Ureter (tissue), 1 donor: ENCODE data around the gene NOX4. TPM values are rescaled to one million over a fixed set of nuclear protein-coding genes. Genes with fewer than 3 reads are reported as not detected.
"Not testable (repeated sequence)": the region's sequence is repeated elsewhere in the genome, so short reads cannot be mapped to it uniquely, and the experiment has no call there.

Experiments
- DNase-seq: peaks from one replicate; pipeline ENCODE4 v3.0.0-alpha.2; 2020; ENCODE audit warnings: low spot score
- total RNA-seq: library from RNA; stranded (reverse); gene quantifications from one replicate; pipeline ENCODE4 v1.2.4, GENCODE V29; 2023
- donor health status: DM: yes; HTN: yes; CAD: no.

Gene NOX4
- total RNA-seq, 1 donor from 2014 or later: 1.6 TPM

DNA sequence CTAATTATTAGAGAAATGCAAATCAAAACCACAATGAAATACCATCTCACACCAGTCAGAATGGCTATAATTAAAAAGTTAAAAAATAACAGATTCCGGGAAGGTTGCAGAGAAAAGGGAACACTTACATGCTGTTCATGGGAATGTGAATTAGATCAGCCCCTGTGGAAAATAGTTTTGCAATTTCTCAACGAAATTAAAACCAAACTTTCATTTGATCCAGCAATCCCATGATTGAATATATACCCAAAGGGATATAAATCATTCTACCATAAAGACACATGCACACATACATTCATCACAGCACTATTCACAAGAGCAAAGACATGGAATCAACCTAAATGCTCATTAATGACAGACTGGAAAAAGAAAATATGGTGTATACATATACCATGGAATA lies 32.5 kb downstream of the NOX4 start:
- DNase-seq: no peak

DNA sequence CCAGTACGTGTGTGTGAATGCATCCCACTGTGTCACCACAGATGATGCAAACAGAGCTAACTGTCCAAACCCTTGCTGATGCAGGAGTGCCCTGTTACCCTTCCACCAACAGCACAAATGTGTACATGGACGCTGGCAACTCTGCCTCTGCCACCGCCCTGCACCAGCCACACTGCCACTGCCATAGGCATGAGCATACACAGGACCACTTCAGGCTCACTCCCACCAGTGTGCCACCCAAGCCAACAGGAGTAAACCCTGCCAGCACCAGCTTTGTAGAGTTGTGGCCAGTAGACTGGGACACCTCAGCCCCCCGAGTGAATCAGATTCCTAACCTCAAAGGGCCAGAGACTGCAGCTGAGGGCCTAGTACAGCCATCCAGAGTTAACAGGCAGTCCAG lies 34.0 kb downstream of the NOX4 start:
- no peak for DNase-seq

DNA sequence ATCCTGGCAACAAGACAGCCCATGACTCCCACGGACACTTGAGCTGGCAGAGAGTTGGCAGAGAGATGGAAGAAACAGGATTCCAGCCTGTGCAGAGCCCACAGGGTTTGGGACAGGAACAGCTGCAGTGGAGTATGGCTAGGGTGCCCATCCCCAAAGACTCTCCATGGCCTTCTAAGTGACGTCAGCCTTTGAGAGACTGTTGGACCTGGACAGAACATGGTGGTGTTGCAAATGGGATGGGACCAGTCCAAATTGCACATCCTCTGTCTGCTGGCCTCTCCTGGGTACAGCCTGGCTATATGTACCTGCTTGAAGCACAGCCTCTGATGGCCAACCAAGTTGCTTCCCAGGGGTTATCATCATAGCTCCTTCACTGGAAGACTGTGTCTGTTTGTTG lies 34.5 kb downstream of the NOX4 start:
- DNase-seq: no peak

DNA sequence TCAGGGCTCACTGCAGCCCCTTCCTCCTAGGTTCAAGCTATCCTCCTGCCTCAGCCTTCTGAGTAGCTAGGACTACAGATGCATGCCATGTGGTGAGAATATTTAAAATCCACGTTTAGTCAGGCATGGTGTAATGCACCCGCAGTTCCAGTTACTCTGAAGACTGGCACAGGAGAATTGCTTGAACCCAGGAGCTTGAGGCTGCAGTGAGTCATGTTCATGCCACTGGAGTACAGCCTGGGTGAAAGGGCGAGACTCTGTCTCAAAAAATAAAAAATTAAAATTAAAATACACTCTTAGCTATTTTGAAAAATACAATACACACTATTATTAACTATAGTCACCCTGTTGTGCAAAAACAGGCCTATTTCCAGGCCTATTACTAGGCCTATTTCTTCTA lies 38.4 kb downstream of the NOX4 start:
- DNase-seq: no peak

DNA sequence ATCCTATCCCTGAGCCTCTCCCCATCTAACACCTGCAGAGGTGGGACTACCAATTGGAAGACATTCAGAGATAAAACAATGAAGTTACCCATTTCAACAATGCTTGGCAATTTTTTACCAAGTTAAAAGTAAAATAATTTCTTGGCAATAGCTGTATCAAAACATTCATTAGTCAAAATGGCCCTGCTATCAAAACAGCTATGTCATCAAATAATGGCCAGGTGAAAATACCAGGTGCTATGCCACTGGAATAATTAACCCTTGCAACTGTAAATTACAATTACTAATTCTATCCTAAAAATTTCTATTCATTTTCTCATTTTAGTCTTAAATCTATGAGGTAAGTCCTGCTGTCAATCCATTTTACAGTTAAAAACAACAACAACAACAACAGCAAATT lies 43.3 kb downstream of the NOX4 start:
- no peak for DNase-seq

DNA sequence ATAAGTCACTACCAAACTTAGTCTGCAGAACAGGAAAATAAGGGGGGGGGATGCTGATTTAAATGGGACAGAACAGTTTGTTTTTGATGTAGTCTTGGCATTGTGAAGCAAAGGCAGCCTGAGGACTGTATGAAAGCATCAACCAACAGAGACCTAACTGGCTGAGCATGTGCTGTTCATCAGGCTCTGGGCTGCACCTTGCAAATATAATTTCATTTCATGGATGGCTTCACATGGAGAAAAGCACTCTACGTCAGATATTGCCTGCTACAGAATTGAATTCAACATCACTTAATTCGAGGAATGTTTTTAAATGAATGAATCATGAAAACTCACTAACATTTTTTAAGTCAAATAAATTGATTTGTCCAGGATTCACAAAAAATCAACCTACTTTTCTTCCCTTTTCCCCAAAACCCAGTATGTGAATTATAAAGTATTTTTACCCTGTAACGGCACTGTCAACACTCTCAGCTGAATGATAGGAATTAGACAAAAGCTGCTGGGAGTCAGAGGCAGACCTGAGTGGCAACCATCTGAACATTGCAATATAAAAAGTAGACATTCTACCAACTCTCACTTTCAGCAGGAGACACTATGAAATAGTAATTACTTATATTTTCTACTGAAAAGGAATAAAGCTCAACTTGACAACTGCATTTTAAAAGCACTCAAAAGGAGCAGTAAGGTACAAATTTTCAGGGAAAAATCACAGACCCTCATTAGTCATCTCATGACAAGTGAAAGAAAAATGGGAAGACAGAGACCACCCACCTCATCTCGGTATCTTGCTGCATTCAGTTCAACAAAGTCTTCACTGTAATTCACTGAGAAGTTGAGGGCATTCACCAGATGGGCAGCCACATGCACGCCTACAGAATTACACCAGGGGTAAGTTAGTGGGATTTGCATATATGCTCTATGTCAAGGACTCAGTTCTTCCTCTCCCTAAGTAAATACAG lies 47.5 kb downstream of the NOX4 start:
- DNase-seq: no peak

DNA sequence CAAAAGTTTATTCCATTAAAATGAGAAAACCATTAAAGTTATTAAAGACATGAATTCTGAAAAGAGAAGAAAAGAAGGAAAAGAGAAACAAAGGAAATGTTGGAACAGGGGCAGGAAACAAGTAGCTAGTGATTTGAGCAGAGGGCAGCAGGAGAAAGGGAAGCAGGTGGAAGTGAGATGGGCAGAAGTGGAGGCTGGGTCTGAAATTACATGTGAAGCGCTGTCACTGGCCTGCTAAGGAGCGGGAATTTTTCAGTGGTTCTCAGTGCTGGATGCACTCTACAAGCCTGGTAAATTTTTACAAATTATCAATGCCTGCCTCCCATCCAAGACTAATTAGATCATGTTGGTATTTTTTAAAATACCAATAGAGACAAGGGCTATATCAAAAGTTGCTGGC lies 48.4 kb downstream of the NOX4 start:
- DNase-seq: no peak

DNA sequence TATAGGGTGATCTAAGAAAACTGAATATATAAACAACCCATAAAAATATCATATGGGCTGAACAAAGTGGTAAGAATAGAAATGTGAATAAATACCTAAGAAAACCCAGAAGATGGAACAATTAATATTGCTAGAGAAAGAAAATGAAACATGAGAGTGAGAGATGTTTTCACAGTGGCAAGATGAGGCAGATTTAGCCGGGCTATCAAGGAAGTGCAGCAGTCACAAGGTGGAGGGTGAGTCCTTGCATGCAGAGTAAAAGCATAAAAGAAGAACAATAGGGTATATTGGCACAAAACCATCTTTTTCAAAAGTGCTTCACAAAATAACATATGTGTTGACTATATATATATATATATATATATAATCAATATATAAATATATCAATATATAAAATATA lies 49.6 kb downstream of the NOX4 start:
- no peak for DNase-seq

DNA sequence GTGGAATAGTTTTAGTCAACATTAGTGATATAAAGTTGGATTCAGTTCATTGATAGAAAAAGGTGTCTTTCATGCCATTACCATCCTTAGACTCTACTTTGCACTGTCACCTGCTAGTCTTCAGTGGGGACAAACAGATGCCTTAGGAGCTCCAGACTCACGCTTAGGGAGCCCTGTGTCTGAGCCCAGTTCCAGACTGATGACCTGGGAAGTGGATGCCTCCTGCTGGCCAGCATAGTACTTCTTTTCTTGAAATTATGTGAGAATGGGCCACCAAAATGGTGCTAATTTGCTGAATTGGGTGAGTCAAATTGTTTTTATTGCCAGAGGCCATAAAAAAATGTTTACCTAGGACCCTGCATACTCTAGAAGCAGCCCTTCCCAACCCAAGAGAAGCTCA lies 53.9 kb downstream of the NOX4 start:
- DNase-seq: no peak

DNA sequence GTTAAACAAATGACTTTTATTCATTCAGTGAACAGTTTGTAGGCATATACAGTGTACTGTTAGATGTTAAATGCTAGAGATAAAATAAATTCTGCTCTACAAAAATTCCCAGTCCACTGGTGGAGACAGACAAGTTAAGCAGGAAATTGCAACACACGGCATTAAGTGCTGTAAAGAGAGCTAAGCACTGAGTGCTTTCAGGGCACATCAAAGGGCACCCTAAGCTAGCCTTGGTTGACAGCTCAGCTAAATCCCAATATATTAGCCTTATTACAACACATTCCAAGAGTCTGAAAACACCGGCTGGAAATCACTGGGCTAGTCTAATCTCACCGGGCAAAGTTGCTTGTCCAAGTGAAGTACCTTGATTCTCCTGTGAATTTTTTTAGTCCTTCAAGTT lies 55.1 kb downstream of the NOX4 start:
- DNase-seq: no peak

DNA sequence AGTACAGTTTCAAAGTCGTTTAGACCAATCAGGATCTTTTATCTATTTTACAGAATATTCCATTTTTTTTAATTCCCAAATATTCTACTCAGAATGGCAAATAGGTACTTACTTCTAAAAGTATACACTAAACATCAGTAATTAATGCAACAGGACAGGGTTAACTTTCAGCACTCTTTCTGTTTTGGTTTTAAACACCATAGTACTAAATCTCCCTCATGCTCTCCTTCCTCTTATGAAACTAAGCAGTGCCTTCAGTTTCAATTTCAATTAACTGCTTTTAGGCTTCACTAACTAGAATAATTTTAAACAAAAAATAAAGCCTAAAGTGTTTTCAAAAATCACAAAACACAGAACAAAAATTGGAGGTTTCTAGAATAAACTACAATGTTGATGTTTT lies 57.9 kb downstream of the NOX4 start:
- no peak for DNase-seq

DNA sequence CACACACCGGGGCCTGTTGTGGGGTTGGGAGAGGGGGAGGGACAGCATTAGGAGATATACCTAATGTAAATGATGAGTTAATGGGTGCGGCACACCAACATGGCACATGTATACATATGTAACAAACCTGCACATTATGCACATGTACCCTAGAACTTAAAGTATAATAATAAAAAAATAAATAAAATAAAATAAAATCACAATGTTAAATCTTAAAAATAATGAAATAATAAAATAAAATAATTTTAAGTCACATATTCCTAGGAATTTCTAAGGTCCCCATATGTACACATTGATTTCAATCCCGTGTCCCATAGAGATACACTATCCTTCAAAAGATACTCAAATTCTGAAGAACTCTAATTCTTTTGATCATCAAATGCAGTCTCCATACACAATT lies 59.0 kb downstream of the NOX4 start:
- DNase-seq: not testable (repeated sequence)

DNA sequence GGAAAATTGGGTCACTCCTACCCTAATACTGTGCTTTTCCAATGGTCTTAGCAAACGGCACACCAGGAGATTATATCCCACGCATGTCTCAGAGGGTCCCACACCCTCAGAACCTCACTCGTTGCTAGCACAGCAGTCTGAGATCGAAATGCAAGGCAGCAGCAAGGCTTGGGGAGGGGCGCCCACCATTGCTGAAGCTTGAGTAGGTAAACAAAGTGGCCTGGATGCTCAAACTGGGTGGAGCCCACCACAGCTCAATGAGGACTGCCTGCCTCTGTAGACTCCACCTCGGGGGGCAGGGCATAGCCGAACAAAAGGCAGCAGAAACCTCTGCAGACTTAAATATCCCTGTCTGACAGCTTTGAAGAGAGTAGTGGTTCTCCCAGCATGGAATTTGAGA lies 64.7 kb downstream of the NOX4 start:
- DNase-seq: not testable (repeated sequence)

DNA sequence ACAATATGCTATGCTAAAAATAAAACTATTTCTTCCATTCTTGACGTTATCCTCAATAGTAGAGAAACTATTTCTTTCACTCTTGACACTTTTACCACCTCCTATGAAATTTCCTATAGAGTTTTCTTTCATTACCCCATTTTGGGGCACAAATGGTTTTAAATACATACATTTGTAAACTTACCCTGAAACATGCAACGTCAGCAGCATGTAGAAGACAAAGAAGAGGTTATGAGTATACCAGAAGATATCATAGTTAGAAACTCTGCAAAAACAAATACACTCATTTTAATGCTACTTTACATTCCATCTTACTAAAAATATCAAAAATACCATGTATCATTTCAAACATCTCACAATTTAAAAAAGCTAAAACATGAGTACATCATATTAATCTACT lies 69.5 kb downstream of the NOX4 start:
- DNase-seq: no peak

DNA sequence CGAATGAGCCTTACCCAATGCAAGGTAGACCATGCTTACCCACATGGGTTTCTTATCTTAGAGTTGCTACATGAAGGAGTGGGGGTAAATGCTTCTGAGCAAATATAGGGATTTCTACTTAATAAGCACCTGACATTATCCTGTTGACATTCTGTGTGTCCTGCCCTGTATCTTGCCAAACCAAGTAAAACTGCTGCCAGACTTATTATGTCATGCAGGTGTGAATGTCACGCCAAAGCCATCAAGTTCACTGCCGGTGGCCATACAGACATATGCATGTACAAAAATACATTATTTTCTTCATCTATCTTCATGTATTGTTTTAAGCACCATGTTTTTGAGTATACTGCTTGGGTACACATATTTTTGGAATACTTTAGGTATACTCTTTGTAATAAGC lies 70.2 kb downstream of the NOX4 start:
- no peak for DNase-seq

DNA sequence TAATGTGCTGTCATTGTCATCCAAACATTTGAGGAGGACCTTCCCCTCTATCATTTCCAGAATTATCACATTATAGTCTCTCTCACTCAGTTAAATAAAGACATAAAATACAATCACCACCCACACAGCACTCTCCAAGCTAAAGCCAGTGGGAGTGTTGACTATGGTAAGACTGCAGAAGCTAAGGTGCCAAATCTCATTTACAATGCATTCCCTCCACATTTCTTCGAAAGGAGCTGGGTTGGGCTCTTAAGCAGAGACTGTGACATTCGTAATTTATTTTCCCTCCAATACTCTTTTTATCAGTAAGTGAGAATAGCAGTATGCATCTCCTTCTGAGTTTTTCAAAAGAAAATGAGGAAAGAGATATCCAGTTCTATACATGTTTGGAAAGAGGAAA lies 74.2 kb downstream of the NOX4 start:
- DNase-seq: no peak

DNA sequence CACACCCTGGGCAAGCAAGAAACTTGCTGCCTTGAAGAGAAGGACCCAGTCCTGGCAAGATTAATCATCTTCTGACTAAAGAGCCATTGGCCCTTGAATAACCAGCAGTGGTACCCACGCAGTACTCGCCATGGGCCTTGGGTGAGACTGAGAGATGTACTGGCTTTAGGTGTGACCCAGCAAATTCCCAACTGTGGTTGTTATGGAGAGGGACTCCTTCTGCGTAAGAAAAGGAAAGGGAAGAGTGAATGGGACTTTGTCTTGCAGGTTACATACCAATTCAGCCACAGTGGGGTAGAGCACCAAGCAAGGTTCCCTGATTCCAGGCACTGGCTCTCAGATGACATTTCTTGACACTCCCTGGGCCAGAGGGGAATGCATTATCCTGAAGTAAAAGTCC lies 80.1 kb downstream of the NOX4 start:
- DNase-seq: not testable (repeated sequence)

DNA sequence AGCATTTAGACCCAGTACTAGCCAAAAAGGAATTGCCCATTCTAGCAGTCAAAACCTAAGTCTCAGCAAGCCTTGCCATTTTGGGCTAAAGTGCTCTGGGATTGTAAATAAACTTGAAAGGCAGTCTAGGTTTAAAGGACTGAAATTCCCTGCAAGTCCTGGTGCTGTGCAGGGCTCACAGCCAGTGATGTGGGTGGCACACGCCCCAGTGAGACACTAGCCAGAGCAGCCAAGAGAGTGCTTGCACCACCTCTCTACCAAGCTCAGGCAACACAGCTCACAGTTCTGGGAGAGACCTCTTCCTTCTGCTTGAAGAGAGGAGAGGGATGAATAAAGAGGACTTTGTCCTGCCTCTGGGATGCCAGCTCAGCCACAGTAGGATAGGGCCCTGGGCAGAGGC lies 80.5 kb downstream of the NOX4 start:
- DNase-seq: not testable (repeated sequence)

DNA sequence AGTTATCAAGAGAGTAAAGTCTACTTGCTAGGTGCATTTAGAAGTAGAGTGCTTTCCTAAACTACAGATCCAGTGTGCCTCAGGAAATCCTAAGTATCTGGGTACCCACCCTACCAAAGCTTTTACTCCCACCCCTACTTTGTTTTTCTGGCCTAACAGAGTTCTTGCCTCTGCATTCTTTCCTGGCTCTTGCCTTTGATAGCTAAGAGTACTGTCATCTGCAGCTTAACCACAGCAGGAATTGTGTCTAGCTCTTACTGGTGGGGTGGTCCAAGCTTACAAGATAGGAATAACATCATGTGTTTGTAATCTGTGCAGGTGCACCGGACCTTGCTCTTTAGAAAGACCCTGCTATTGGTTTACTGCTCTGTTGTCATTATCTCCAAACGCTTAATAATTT lies 82.7 kb downstream of the NOX4 start:
- DNase-seq: not testable (repeated sequence)

DNA sequence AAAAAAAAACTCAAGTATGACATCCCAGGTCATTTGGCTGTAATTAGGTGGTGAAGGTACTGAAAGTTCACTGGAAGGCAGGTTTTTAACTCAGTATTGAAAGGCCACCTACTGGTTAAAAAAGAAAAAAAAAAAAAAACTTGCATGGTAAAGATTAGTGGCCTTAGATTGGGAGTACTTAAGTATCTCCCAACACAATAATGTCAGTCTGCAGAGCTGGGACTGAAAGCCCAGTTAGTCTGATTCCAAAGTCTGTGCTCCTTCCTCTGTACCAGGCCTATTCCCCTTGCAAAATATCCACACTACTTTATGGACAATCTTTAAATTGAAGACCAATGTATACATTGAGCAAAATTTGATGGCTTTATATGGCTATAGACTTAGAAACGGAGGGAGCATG lies 85.5 kb downstream of the NOX4 start:
- no peak for DNase-seq

DNA sequence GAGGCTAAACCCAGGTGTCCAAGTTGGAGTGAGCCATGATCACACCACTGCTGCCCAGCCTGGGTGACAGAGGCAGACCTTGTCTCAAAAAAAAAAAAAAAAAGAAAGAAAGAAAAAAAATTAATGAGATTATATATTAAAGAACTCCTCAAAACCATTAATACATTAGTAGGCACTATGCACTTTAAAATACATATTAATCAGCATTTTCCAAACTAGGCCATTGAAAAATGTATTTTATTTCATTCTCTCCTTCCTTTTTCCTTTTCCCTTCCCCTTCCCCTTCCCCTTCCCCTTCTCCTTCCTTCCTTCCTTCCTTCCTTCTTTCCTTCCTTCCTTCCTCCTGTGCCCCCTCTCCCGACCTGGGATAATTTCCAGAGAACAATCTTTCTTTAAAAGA lies 99.5 kb downstream of the NOX4 start:
- DNase-seq: not testable (repeated sequence)

DNA sequence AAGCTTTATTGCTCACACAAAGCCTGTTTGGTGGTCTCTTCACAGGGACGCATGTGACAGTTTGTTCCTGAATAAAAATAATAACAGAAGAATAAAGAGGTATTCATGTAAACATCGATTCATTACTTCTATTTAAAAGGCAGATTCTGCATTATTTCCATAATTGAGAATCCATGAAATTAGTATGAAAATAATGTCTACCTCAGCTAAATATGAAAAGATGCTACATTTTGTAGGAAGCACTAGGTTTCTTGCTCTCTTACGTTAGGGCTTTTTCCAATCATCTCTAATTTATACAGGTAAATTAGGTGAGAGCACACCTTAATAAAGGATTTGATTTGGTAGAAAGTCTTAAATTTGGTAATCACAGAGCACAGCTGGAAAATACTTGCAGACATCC lies 103.7 kb downstream of the NOX4 start:
- not testable (repeated sequence) for DNase-seq

DNA sequence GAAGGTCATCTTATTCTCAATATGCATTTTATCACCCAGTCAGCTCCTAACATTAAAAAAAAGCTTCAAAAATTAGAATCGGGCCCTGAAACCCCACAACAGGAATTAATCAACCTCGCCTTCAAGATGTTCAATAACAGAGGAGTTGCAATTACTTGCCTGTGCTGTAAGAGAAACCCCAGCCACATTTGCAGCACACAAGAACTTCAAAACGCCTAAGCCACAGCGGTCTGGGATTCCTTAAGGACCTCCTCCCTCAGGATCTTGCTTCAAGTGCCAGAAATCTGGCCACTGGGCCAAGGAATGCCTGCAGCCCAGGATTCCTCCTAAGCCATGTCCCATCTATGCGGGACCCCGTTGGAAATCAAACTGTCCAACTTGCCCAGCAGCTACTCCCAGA lies 108.2 kb downstream of the NOX4 start:
- DNase-seq: not testable (repeated sequence)

DNA sequence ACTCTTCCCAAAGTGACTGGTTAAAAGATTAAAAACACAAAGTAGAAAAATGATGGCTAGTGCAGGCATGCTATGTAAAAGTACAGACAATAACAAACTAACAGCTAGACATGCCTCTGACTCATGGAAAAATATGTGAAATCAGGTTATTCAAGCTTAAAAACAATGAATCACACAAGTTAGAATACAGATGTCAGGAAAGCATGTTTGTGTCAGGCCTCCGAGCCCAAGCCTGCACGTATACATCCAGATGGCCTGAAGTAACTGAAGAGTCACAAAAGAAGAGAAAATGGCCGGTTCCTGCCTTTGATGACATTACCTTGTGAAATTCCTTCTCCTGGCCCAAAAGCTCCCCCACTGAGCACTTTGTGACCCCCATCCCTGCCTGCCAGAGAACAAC lies 110.1 kb downstream of the NOX4 start:
- no peak for DNase-seq
